Central memory CD8-positive, alpha-beta T cell (primary cell): ENCODE measurements around the gene ADAM11.
A peak's percentile ranks its signal among the peaks of the same experiment; 100 is the strongest.

Experiments used
- ATAC-seq: fragments of 150-1000 bp; cut with Tn5 transposase; replicated peaks from 2 replicates; pipeline ENCODE4 v1.10.0; 2022; ENCODE audit warnings: mild to moderate bottlenecking, moderate FRiP score, moderate number of reproducible peaks; ENCODE audit not compliant: poor library complexity, severe bottlenecking; ENCODE audit errors: extremely low read depth
- DNase-seq, 2 donors: peaks; one replicate each; pipeline ENCODE4 v3.0.0; 2021; ENCODE audit warnings: low spot score in 2 of 2
- H3K27ac Mint-ChIP-seq: one replicate; pipeline ENCODE4 v1.8.0; 2022; ENCODE audit warnings: low read depth, mild to moderate bottlenecking, moderate library complexity, mixed read lengths
- H3K27me3 Mint-ChIP-seq: one replicate; pipeline ENCODE4 v1.8.0; 2022; ENCODE audit warnings: mixed read lengths
- H3K36me3 Mint-ChIP-seq: one replicate; pipeline ENCODE4 v1.8.0; 2022; ENCODE audit warnings: mild to moderate bottlenecking, moderate library complexity, mixed read lengths; ENCODE audit not compliant: insufficient read depth
- H3K4me1 Mint-ChIP-seq: one replicate; pipeline ENCODE4 v1.8.0; 2022; ENCODE audit warnings: mixed read lengths
- H3K4me3 Mint-ChIP-seq: one replicate; pipeline ENCODE4 v1.8.0; 2022; ENCODE audit warnings: mild to moderate bottlenecking, moderate library complexity, mixed read lengths
- H3K9me3 Mint-ChIP-seq: one replicate; pipeline ENCODE4 v1.8.0; 2022; ENCODE audit warnings: mixed read lengths

Gene ADAM11

GRCh38 chr17:44826123-44826790 is 67.5 kb downstream of the ADAM11 start:
- ATAC-seq, result no peak
- Mint-ChIP-seq H3K4me1 (peaks cover 11% of the 10 kb centered on the region), H3K4me3 (no peak overlapping the region), H3K36me3 (peaks cover 1% of the 10 kb centered on the region), H3K9me3 (no peaks in the 10 kb centered on the region), H3K27me3 (peaks cover 57% of the 10 kb centered on the region), H3K27ac (no peak overlapping the region)
- no peak for DNase-seq

- Mint-ChIP-seq H3K9me3 (no peaks in the 10 kb centered on the region), H3K27me3 (peaks cover 70% of the 10 kb centered on the region), H3K27ac (no peak overlapping the region), H3K36me3 (peaks cover 1% of the 10 kb centered on the region), H3K4me3 (no peak overlapping the region), H3K4me1 (peaks cover 11% of the 10 kb centered on the region)
- DNase-seq (no peak), ATAC-seq (no peak)
These were observed 69.1 kb downstream of the ADAM11 start for GRCh38 chr17:44827863-44828262.

GRCh38 chr17:44828919-44829522 is 70.2 kb downstream of the ADAM11 start:
- peaks cover 11% of the 10 kb centered on the region for H3K4me1 Mint-ChIP-seq
- DNase-seq (no peak), ATAC-seq (no peak)
- H3K27me3 Mint-ChIP-seq, result peaks cover 71% of the 10 kb centered on the region
- H3K9me3 Mint-ChIP-seq, result no peaks in the 10 kb centered on the region
- H3K27ac Mint-ChIP-seq, result peak overlapping the region; percentile 5
- peak overlapping the region; percentile 81 for H3K4me3 Mint-ChIP-seq
- H3K36me3 Mint-ChIP-seq, result peaks cover 1% of the 10 kb centered on the region

GRCh38 chr17:44829523-44830358 is 71.0 kb downstream of the ADAM11 start, which contains the start of gene GJC1:
TSS of gene GJC1 (minus strand) at chr17:44830287. CDS start at chr17:44805817, 24,470 bp downstream.
- peaks cover 1% of the 10 kb centered on the region for H3K36me3 Mint-ChIP-seq
- peaks cover 11% of the 10 kb centered on the region for H3K4me1 Mint-ChIP-seq
- no peak for DNase-seq
- no peaks in the 10 kb centered on the region for H3K9me3 Mint-ChIP-seq
- peak within 1 kb of the TSS; percentile 81 for H3K4me3 Mint-ChIP-seq
- ATAC-seq, result peak; percentile 19
- H3K27ac Mint-ChIP-seq, result peak within 1 kb of the TSS; percentile 5
- H3K27me3 Mint-ChIP-seq, result peaks cover 74% of the 10 kb centered on the region

GRCh38 chr17:44830359-44831288 is 71.8 kb downstream of the ADAM11 start:
- H3K36me3 Mint-ChIP-seq, result peaks cover 1% of the 10 kb centered on the region
- peak overlapping the region; percentile 68 for H3K4me3 Mint-ChIP-seq
- ATAC-seq, result peak; percentile 28
- H3K4me1 Mint-ChIP-seq, result peaks cover 11% of the 10 kb centered on the region
- H3K9me3 Mint-ChIP-seq, result no peaks in the 10 kb centered on the region
- no peak overlapping the region for H3K27ac Mint-ChIP-seq
- H3K27me3 Mint-ChIP-seq, result peaks cover 74% of the 10 kb centered on the region
- no peak for DNase-seq

GRCh38 chr17:44831371-44831770 is 72.6 kb downstream of the ADAM11 start:
- no peak overlapping the region for H3K27ac Mint-ChIP-seq
- peaks cover 1% of the 10 kb centered on the region for H3K36me3 Mint-ChIP-seq
- peaks cover 70% of the 10 kb centered on the region for H3K27me3 Mint-ChIP-seq
- H3K4me3 Mint-ChIP-seq, result no peak overlapping the region
- ATAC-seq (no peak), DNase-seq (no peak)
- peaks cover 11% of the 10 kb centered on the region for H3K4me1 Mint-ChIP-seq
- H3K9me3 Mint-ChIP-seq, result no peaks in the 10 kb centered on the region
